ENCODE data around the gene TUFM. TPM values are rescaled to one million over a fixed set of nuclear protein-coding genes. Genes with fewer than 3 reads are reported as not detected.

Gene TUFM
- total RNA-seq, 1 experiment from 2014 or later: 131 TPM

DNA sequence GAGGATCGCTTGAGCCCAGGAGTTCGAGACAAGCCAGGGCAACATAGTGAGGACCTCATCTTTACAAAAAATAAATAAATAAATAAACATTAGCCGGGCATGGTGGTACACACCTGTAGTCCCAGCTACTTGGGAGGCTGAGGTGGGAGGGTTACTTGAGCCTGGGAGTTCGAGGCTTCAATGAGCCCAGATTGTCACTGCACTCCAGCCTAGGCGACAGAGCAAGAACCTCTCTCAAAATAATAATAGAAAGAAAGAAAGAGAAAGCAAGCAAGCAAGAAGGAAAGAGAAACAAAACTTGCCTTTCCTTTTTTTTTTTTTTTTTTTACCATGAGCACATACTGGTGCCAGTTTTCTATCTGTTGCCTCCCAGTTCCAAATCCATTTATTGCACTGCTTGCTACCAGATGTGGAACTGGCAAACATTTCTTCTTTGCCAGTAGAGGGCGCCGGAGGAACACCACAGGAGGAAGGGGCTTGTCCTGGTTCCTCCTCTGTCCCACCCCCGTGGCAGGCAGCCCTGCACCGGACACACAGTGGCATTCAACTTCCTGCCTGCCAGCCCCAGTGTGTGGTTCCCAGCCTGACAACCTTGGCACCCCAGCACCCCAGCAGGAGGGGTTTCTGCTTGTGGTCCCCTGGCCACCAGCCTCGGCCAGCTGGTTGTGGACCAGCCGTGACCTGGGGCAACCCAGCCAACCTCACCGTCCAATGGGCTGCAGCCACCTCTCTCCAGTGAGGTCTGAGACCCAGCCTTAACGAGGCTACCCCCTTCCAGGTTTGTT lies 43.7 kb downstream of the TUFM start:
- DNase-seq (ENCODE audit: low read depth): peak; percentile 86

Other genes starting within 250 kb of the TUFM start
- gene SULT1A2, start 249.3 kb downstream of the TUFM start, total RNA-seq (2014; rRNA removed; shearing (Covaris generic)): not detected in 2 replicates
- 0.91 and 1.2 TPM in 2 replicates for gene SULT1A1, start 236.3 kb downstream of the TUFM start, total RNA-seq (2014; rRNA removed; shearing (Covaris generic))
- gene NPIPB8, start 208.3 kb downstream of the TUFM start, total RNA-seq (2014; rRNA removed; shearing (Covaris generic)): not detected in 2 replicates
- gene EIF3C, start 134.9 kb downstream of the TUFM start, total RNA-seq (2014; rRNA removed; shearing (Covaris generic)): 21.4 and 41.2 TPM in 2 replicates
- gene NPIPB9, start 94.6 kb downstream of the TUFM start, total RNA-seq (2014; rRNA removed; shearing (Covaris generic)): not detected in 2 replicates
- gene ATXN2L, start 23.3 kb downstream of the TUFM start, total RNA-seq (2014; rRNA removed; shearing (Covaris generic)): 30.2 and 43.6 TPM in 2 replicates
- gene SH2B1, start 17.5 kb upstream of the TUFM start, total RNA-seq (2014; rRNA removed; shearing (Covaris generic)): 9.9 and 16.2 TPM in 2 replicates
- gene ATP2A1, start 32.1 kb upstream of the TUFM start, total RNA-seq (2014; rRNA removed; shearing (Covaris generic)): not detected in 2 replicates
- 14.7 and 38.1 TPM in 2 replicates for gene RABEP2, start 78.9 kb upstream of the TUFM start, total RNA-seq (2014; rRNA removed; shearing (Covaris generic))
- gene CD19, start 85.6 kb upstream of the TUFM start, total RNA-seq (2014; rRNA removed; shearing (Covaris generic)): not detected in 2 replicates
- gene NFATC2IP, start 104.6 kb upstream of the TUFM start, total RNA-seq (2014; rRNA removed; shearing (Covaris generic)): 22.2 and 23.7 TPM in 2 replicates
- gene SPNS1, start 128.4 kb upstream of the TUFM start, total RNA-seq (2014; rRNA removed; shearing (Covaris generic)): 28.8 and 48.7 TPM in 2 replicates
- 1.2 TPM in 1 of 2 replicates, not detected in the other for gene LAT, start 138.7 kb upstream of the TUFM start, total RNA-seq (2014; rRNA removed; shearing (Covaris generic))

Measured in M059J (cell line).